ENCODE measurements around the gene FOXI1.
A peak's percentile ranks its signal among the peaks of the same experiment; 100 is the strongest.
"Not testable (repeated sequence)": the region's sequence is repeated elsewhere in the genome, so short reads cannot be mapped to it uniquely, and the experiment has no call there.

FOXI1 gene

GRCh38 chr5:170078931-170079330, 26.8 kb upstream of the FOXI1 start:
- Mint-ChIP-seq H3K4me3 (no peak overlapping the region), H3K36me3 (ENCODE audit: low read depth) (peaks cover 84% of the 10 kb centered on the region), H3K9me3 (no peaks in the 10 kb centered on the region), H3K4me1 (ENCODE audit: low read depth) (peaks cover 7% of the 10 kb centered on the region), H3K27ac (no peak overlapping the region), H3K27me3 (no peaks in the 10 kb centered on the region)

GRCh38 chr5:170080217-170080616, 25.5 kb upstream of the FOXI1 start:
- Mint-ChIP-seq H3K4me3 (no peak overlapping the region), H3K27me3 (no peaks in the 10 kb centered on the region), H3K36me3 (ENCODE audit: low read depth) (peaks cover 90% of the 10 kb centered on the region), H3K9me3 (no peaks in the 10 kb centered on the region), H3K4me1 (ENCODE audit: low read depth) (peaks cover 7% of the 10 kb centered on the region), H3K27ac (no peak overlapping the region)

- H3K4me3 Mint-ChIP-seq, result no peak overlapping the region
- peaks cover 90% of the 10 kb centered on the region for H3K36me3 Mint-ChIP-seq (ENCODE audit: low read depth)
- no peaks in the 10 kb centered on the region for H3K27me3 Mint-ChIP-seq
- H3K9me3 Mint-ChIP-seq, result no peaks in the 10 kb centered on the region
- peaks cover 7% of the 10 kb centered on the region for H3K4me1 Mint-ChIP-seq (ENCODE audit: low read depth)
- H3K27ac Mint-ChIP-seq, result no peak overlapping the region
These were observed 24.8 kb upstream of the FOXI1 start for GRCh38 chr5:170080786-170081445.

DNA sequence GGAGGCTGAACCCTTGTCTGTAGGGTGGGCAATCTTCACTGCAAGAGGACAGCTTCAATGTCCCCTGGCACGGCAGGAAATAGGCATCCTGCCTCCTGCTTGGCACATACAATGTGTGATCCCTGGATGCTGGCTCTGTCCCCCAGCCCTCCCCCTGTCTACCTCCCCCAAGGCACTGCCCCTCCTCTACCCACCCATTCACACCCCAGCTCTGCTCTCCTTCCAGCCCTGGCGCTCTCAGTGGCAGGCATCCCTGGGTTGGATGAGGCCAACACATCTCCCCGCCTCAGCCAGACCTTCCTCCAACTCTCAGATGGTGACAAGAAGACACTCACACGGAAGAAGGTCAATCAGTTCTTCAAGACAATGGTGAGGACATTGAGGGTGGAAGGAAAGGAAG, 24.1 kb upstream of the FOXI1 start:
- H3K4me1 Mint-ChIP-seq (ENCODE audit: low read depth), result peaks cover 5% of the 10 kb centered on the region
- no peak overlapping the region for H3K4me3 Mint-ChIP-seq
- H3K36me3 Mint-ChIP-seq (ENCODE audit: low read depth), result peaks cover 86% of the 10 kb centered on the region
- H3K27ac Mint-ChIP-seq, result no peak overlapping the region
- H3K27me3 Mint-ChIP-seq, result no peaks in the 10 kb centered on the region
- H3K9me3 Mint-ChIP-seq, result no peaks in the 10 kb centered on the region

- Mint-ChIP-seq H3K27me3 (no peaks in the 10 kb centered on the region), H3K36me3 (ENCODE audit: low read depth) (peaks cover 84% of the 10 kb centered on the region), H3K4me3 (no peak overlapping the region), H3K9me3 (no peaks in the 10 kb centered on the region), H3K4me1 (ENCODE audit: low read depth) (no peaks in the 10 kb centered on the region), H3K27ac (no peak overlapping the region)
These were observed 23.0 kb upstream of the FOXI1 start for GRCh38 chr5:170082701-170083100.

DNA sequence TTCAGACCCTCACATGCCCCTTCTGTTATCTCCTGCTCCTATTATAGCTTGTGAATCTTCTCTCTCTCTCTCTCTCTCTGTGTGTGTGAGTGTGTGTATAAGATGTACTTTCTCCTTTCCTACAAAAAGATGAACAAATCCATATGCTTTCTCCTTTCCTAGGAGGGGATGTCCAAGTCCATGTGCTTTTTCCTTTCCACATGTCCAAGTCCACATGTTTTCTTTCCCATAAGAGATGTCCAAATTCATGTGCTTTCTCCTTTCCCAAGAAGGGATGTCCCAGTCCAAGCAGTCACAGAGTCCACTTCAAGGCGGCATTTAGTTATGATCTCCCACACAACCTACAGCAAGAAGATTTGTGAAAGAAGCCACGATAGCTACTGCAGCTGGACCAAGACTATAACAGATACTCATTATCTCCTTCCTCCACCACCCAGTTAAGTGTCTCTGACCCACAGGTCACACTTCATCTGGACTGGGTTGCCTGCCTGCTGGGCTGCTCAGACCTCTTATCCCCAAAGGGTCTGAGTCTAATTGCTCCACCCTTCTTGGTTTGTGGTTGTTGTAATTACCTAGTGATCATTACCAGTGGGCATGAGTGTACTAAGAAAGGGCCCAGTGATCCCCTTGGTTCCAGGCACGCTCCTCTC, 18.4 kb upstream of the FOXI1 start:
- no peak overlapping the region for H3K4me3 Mint-ChIP-seq
- no peaks in the 10 kb centered on the region for H3K9me3 Mint-ChIP-seq
- H3K36me3 Mint-ChIP-seq (ENCODE audit: low read depth), result peaks cover 53% of the 10 kb centered on the region
- H3K4me1 Mint-ChIP-seq (ENCODE audit: low read depth), result no peaks in the 10 kb centered on the region
- peak overlapping the region; percentile 19 for H3K27ac Mint-ChIP-seq
- no peaks in the 10 kb centered on the region for H3K27me3 Mint-ChIP-seq

DNA sequence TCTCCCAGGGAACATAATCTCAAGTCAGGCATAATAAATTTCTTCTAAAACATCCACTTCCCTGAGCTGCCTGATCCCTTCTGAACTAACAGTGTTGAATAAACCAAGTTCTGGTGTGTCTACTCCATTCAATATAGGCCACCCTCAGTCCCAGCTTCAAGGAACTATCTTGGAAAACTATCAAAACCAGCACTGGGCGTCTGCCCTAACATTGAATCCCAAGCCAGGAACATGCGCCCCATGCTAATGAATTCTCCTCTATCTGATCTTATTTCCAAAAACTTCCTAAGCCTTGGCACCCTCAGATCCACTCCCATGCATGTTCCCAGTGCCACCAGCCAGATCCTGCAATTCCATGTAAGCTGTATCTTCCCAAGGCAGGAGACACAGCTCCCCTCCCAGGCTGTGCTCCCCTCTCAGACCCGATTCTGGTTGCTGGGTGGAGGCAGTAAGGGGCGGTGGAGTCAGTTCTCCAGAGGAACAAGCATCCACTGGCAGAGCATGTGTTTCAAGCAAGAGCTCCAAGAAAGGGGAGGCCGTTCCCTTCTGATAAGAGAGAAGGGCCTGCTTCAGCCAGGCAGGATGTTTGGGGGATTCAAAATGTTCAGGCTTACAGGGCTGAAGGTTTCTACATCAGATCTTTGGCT, 13.1 kb upstream of the FOXI1 start:
- no peak overlapping the region for H3K4me3 Mint-ChIP-seq
- H3K27me3 Mint-ChIP-seq, result peaks cover 1% of the 10 kb centered on the region
- H3K36me3 Mint-ChIP-seq (ENCODE audit: low read depth), result peaks cover 7% of the 10 kb centered on the region
- no peak overlapping the region for H3K27ac Mint-ChIP-seq
- H3K4me1 Mint-ChIP-seq (ENCODE audit: low read depth), result no peaks in the 10 kb centered on the region
- no peaks in the 10 kb centered on the region for H3K9me3 Mint-ChIP-seq

GRCh38 chr5:170094329-170094728, 11.4 kb upstream of the FOXI1 start:
- H3K27me3 Mint-ChIP-seq; H3K4me1 Mint-ChIP-seq (ENCODE audit: low read depth); H3K4me3 Mint-ChIP-seq; H3K27ac Mint-ChIP-seq; H3K36me3 Mint-ChIP-seq (ENCODE audit: low read depth); H3K9me3 Mint-ChIP-seq: not testable (repeated sequence)

DNA sequence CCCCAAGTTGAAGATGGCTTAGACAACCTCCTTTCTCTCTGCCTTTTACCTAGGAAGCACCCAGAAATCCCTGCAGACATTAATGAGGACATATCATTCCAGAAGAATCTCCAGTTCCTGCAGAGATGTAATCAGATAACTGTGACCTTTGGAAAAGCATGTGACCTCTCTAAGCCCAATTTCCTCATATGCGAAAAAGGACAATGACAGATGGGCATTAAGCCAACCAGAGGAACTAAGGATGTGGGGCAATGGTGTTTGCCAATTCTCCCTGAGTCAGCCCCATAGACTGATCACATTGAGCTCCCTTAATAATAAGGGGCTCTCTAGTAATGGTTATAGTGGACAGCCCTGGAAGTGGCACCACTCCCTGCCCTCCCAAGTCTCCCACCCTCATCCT, 10.1 kb upstream of the FOXI1 start:
- Mint-ChIP-seq H3K36me3 (ENCODE audit: low read depth) (no peaks in the 10 kb centered on the region), H3K4me3 (no peak overlapping the region), H3K27me3 (peaks cover 10% of the 10 kb centered on the region), H3K27ac (no peak overlapping the region), H3K9me3 (no peaks in the 10 kb centered on the region), H3K4me1 (ENCODE audit: low read depth) (no peaks in the 10 kb centered on the region)

DNA sequence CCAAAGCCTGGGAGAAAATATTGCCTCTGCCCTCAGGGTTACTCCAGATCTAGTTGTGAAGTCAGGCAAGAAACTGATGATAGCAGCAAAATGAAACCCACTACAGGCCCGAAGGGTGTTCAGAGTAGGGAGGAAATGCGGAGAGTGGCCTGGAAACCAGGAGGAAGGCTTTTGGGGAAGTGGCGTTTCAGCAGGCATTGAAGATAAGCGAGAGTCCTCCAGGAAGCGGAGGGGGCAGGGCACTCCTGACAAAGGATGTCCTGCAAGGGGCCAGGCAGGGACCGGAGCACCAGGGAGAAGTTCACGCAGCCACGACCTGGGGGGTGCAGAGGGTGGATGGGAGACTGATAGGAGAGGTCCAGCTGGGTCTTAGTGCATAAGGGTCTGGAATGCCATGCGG, 7.8 kb upstream of the FOXI1 start:
- no peak overlapping the region for H3K4me3 Mint-ChIP-seq
- no peak overlapping the region for H3K27ac Mint-ChIP-seq
- no peaks in the 10 kb centered on the region for H3K4me1 Mint-ChIP-seq (ENCODE audit: low read depth)
- H3K36me3 Mint-ChIP-seq (ENCODE audit: low read depth), result no peaks in the 10 kb centered on the region
- peaks cover 10% of the 10 kb centered on the region for H3K27me3 Mint-ChIP-seq
- H3K9me3 Mint-ChIP-seq, result no peaks in the 10 kb centered on the region

DNA sequence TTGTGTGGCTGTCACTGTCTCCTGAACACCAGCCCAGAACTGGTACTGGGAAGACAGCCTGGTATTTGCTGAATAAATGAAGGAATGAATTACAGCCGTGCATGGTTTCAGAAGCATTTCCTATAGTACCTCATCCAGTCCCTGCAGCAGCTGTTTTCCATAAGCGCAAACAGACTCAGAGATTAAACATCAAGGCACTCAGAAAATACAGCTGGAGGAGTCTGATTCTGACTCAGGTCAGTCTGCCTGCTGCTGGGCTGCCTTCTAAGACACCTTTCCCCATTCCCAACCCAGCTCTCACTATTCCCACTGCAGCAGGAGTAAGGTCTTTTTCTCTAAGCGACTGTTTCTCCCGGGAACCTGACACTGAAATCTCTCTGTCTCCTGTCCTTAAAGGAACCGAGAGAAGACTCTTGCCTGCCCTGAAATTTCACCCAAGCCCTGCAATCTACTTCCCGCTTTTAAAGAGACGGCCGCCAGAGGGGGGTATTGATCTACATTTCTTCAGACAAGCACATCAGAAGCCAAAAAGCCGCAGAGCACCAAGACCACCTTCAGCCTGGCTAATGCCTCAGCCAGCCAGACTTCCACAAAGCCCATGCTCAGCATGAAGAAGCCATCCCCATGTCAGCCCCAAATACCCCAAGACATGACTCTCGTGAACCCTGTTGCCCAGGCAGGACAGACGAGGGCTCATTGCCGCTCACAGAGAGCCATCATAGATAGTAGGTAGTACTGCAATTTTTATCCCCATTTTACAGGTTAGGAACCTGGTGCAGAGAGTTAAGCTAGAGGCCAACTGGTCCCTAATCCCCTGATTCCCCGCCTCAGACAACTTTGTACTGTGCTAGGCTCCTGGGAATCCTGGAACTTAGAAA, 5.4 kb upstream of the FOXI1 start:
- H3K27me3 Mint-ChIP-seq, result peaks cover 12% of the 10 kb centered on the region
- no peaks in the 10 kb centered on the region for H3K36me3 Mint-ChIP-seq (ENCODE audit: low read depth)
- no peaks in the 10 kb centered on the region for H3K4me1 Mint-ChIP-seq (ENCODE audit: low read depth)
- H3K27ac Mint-ChIP-seq, result no peak overlapping the region
- H3K4me3 Mint-ChIP-seq, result no peak overlapping the region
- H3K9me3 Mint-ChIP-seq, result no peaks in the 10 kb centered on the region

GRCh38 chr5:170103447-170103846, 2.2 kb upstream of the FOXI1 start:
- no peak overlapping the region for H3K27ac Mint-ChIP-seq
- no peaks in the 10 kb centered on the region for H3K4me1 Mint-ChIP-seq (ENCODE audit: low read depth)
- H3K27me3 Mint-ChIP-seq, result peaks cover 13% of the 10 kb centered on the region
- H3K4me3 Mint-ChIP-seq, result no peak overlapping the region
- no peaks in the 10 kb centered on the region for H3K36me3 Mint-ChIP-seq (ENCODE audit: low read depth)
- H3K9me3 Mint-ChIP-seq, result no peaks in the 10 kb centered on the region

DNA sequence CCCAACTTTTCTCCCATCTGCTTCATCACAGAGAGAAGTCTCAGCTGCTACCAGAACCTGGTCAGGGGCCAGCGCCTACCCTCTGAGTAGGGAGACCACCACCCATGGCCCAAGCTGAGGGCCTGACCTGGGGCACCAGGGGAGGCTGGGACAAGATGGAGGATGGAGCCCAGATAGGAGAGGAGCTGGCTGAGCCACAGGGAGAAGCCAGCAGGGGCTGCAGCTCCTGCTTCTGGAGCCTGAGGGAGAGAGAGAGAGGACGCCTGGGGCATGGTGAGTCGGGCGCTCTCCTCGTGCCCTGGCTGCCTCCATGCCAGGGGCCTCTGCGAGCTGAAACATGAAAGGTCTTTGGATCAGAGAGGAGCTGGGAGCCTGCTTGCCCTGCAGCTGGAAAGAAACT, 1.4 kb upstream of the FOXI1 start:
- Mint-ChIP-seq H3K9me3 (no peaks in the 10 kb centered on the region), H3K4me3 (no peak overlapping the region), H3K27ac (no peak overlapping the region), H3K27me3 (peaks cover 13% of the 10 kb centered on the region), H3K36me3 (ENCODE audit: low read depth) (no peaks in the 10 kb centered on the region), H3K4me1 (ENCODE audit: low read depth) (no peaks in the 10 kb centered on the region)

- Mint-ChIP-seq H3K4me3 (no peak overlapping the region), H3K27me3 (peaks cover 13% of the 10 kb centered on the region), H3K36me3 (ENCODE audit: low read depth) (no peaks in the 10 kb centered on the region), H3K4me1 (ENCODE audit: low read depth) (no peaks in the 10 kb centered on the region), H3K27ac (no peak overlapping the region), H3K9me3 (no peaks in the 10 kb centered on the region)
These were observed 987 bp upstream of the FOXI1 start for GRCh38 chr5:170104710-170105109.

- no peaks in the 10 kb centered on the region for H3K9me3 Mint-ChIP-seq
These were observed 2.0 kb downstream of the FOXI1 start for GRCh38 chr5:170107674-170108073.

More at GRCh38 chr5:170107674-170108073, 2.0 kb downstream of the FOXI1 start:
- no peak overlapping the region for H3K27ac Mint-ChIP-seq
- no peaks in the 10 kb centered on the region for H3K36me3 Mint-ChIP-seq (ENCODE audit: low read depth)
- peaks cover 9% of the 10 kb centered on the region for H3K27me3 Mint-ChIP-seq
- H3K4me1 Mint-ChIP-seq (ENCODE audit: low read depth), result no peaks in the 10 kb centered on the region
- H3K4me3 Mint-ChIP-seq, result no peak overlapping the region
